ENCODE measurements around the gene PADI3. TPM values are rescaled to one million over a fixed set of nuclear protein-coding genes. Genes with fewer than 3 reads are reported as not detected.
"Not testable (repeated sequence)": the region's sequence is repeated elsewhere in the genome, so short reads cannot be mapped to it uniquely, and the experiment has no call there.

Gene PADI3
- polyA plus RNA-seq, 3 donors = 0.06 to 0.15 (median 0.07) TPM

DNA sequence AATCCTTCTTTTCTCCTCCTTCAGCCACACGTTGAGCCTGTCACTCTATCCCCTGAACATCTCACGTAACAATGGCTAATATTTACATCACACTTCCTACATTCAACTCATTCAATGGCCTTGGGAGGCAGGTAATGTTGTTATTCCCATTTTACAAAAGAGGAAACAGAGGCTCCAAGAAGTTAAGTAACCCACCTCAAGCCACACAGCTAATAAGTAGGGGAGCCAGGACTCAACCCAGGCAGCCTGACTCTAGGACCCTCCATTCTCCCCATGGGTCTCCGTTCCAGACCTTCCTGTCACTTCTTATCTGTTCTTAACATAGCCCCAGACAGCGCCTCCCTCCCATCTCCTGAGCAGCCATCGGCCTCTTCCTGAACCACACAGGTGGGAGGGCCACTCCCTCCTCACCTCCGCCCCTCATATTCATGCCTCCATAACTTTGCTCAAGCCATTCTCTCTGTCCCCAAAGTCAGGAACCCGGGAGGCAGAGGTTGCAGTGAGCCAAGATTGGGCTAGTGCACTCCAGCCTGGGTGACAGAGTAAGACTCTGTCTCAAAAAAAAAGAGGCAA lies 61.3 kb downstream of the PADI3 start:
- no peak for DNase-seq (ENCODE audit: extremely low read depth in 1 of 11, low read depth in 9 of 11, low spot score in 4 of 11)

DNA sequence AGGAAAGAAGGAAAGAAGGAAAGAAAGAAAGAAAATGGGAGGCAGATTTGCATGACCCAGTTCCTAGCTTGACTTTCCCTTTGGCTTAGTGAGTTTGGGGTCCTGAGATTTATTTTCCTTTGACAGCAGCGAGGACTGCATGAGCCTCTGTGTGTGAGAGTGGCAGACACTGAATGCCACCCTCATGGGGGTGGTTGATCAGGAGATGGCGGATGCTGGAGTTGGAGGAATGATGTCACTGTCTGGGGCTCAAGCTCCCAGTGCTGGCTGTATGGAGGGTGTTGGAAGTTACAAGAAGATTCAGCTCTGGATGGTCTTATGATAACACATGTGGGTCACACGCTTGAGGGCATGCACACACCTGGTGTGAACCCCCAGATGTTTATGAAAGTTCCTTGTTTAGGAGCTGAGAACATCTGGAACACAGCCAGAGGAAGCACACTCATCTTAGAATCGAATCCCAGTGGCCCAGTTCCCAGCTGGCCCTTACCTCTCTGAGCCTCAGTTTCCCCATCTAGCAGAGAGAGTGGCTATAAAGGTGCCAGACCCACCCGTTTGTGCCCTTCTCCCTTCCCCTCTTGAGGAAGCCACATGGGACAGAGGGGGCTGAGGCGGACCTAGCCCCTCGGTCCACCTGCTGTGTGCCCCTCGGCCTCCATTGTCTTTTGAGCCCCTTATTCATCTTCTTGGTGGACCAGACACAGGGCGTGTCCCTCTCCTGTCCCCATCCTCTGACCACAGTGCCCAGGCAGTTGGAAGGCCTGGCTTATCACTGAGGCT lies 64.8 kb downstream of the PADI3 start:
- no peak for DNase-seq (ENCODE audit: extremely low read depth in 1 of 11, low read depth in 9 of 11, low spot score in 4 of 11)

DNA sequence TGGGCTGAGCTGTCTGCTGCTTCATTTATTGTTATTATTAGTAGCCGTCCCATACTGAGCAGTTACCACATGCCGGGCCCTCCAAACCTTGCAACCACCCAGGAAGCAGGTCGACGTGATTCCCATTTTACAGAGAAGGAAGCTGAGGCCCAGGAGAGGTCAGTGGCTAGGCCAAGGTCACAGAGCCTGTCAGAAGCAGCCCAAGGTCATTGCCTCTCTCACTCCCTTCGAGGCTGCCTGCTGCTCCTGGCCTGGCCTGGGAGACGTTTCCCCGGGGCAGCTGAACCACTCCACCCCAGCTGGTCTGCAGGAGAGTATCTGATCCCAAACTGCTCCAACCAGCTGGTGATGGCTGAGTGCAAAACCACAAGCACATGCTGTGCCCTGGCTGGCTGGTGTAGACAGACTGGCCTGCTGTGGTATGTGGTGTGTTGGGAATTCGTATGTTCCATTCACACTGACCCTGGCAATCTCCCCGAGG lies 65.6 kb downstream of the PADI3 start:
- DNase-seq (ENCODE audit: extremely low read depth in 1 of 11, low read depth in 9 of 11, low spot score in 4 of 11) = no peak

DNA sequence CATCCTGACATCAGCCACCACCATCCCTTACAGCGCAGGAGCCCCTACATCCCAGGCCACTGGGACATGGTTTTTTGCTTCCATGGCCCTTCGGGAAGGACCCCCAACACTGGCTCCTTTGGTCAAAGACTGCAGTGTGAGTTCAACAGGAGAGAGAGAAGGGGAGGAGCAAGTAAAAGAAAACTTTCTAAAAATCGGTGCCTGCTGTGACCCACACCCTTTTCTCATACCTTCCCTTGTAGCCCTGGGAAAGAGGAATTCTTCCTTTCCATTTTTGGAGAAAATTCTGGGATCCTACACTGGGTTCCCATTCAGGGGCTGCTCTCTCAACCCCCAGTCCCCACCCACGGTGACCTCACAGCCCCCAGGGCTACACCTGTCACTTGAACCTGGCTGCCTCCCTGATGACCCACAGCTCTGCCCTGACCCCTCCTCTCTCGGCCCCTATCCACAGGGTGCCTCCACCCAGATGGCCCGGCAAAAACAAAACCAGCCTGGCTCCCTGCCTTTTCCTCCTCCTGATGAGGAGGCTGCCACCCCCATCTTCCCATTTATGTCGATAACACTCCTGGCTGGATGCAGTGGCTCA lies 66.7 kb downstream of the PADI3 start:
- DNase-seq (ENCODE audit: extremely low read depth in 1 of 11, low read depth in 9 of 11, low spot score in 4 of 11) = no peak

DNA sequence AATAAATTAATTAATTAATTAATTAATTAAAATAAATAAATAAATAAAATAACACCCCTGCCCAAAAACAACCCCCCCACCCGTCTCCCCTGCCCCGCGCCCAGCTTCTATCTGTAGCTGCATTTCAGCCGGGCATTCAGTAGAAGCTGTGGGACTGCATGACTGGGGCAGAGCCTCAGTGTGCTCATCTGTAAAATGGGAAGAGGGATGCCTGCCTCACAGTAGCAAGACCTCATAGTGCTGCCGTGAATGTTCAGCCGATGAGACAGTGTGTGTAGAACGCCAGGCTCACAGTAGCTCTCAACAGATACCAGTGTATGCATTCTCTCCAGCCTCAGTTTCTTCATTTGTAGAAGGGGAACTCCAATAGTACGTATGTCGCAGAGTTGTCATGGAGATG lies 67.8 kb downstream of the PADI3 start:
- DNase-seq (ENCODE audit: extremely low read depth in 1 of 11, low read depth in 9 of 11, low spot score in 4 of 11) = no peak

DNA sequence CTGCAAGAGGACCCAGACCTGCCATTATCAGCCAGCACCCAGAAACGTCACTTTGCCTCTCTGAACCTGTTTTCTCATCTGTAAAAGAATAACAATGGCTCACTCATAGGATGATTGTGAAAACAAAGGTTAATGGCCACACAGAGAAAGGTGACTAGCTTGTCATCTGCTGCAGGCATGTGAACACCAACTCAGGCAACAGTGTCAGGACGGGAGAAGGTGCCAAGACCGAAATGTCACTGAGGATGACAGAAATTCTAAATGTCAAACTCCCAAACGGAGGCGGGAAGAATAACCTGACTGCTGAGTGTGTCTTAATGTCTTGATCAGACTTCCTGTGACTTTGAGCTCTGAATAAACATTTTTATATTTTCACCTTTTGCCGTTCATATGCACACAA lies 69.4 kb downstream of the PADI3 start:
- DNase-seq (ENCODE audit: extremely low read depth in 1 of 11, low read depth in 9 of 11, low spot score in 4 of 11) = no peak

DNA sequence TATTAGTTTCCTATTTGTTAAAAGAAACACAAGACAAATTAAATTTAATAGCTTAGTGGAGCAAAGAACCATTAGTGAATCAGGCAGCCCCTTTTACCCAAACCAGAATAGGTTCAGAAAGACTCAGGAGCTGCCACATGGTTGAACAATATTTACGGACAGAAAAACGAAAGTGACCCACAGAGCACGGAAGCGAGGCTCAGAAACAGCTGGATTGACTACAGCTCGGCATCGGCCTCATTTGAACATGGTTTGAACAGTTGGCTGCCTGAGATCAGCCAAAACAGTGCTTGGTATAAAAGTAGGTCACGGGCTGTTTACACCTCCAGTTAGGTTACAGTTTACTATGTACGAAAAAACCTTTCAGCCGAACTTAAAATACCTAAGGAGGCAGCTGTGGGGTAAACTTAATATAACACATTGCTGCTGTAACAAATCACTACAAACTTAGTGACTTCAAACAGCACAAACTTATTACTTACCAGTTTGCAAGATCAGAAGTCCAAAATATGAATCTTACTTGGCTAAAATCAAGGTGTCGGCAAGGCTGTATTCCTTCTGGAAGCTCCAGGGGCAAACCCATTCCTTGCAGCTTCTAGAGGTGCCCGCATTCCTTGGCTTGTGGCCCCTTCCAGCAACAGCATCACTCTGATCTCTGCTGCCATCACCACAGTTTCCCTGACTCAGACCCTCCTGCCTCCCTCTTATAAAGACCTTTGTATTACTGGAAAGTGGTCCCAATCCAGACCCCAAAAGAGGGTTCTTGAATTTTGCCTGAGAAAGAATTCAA lies 70.9 kb downstream of the PADI3 start:
- no peak for DNase-seq (ENCODE audit: extremely low read depth in 1 of 11, low read depth in 9 of 11, low spot score in 4 of 11)

- DNase-seq (ENCODE audit: extremely low read depth in 1 of 11, low read depth in 9 of 11, low spot score in 4 of 11) = not testable (repeated sequence)
These were observed 73.0 kb downstream of the PADI3 start for GRCh38 chr1:17321857-17322390.

DNA sequence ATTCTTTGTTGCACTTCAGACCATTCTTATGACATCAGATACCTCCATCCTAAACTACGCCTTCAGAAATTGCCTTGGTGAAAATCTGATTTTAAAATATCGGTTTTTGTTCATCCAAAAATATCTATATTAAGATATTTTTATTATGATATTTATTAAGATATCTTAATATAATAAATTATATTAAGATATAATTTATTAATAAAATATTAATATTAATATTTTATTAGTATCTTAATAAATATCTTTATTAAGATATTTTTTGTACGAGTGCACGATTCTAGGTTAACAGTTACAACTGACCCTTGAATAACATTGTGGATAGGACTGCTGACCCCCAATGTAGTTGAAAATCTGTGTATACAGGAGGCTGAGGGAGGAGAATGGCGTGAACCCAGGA lies 80.0 kb downstream of the PADI3 start:
- no peak for DNase-seq (ENCODE audit: extremely low read depth in 1 of 11, low read depth in 9 of 11, low spot score in 4 of 11)

DNA sequence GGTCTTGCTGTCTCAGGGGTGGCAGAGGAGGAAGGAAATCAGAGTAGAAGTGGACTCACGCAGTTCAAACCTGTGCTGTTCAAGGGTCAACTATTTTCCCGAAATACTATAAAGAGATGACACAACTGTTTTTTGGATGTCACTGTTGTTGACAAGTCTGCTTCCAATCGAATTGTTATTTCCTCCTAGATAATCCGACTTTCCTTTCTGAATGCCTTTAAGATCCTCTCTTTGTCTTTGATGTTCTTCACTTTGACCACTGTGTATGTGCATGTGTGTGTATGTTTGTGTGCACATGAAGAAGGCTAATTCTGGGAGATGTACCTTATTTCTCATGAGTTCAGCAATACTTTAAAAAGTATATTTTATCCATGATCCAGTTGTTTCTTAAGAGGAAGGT lies 80.7 kb downstream of the PADI3 start:
- DNase-seq (ENCODE audit: extremely low read depth in 1 of 11, low read depth in 9 of 11, low spot score in 4 of 11) = no peak

GRCh38 chr1:17330856-17331255 lies 82.0 kb downstream of the PADI3 start:
- no peak for DNase-seq (ENCODE audit: extremely low read depth in 1 of 11, low read depth in 9 of 11, low spot score in 4 of 11)

- no peak for DNase-seq (ENCODE audit: extremely low read depth in 1 of 11, low read depth in 9 of 11, low spot score in 4 of 11)
These were observed 84.2 kb downstream of the PADI3 start for GRCh38 chr1:17333081-17333480.

Other genes starting within 250 kb of the PADI3 start
- 10 to 100 TPM; 27.8 to 38.6 (median 33.9) TPM for gene ATP13A2, start 237.2 kb upstream of the PADI3 start, polyA plus RNA-seq (ENCODE audit: insufficient read length in 3 of 3)
- gene SDHB, start 195.1 kb upstream of the PADI3 start, polyA plus RNA-seq (ENCODE audit: insufficient read length in 3 of 3) = 100 to 1,000 TPM; 128 to 170 (median 164) TPM
- gene PADI2, start 129.6 kb upstream of the PADI3 start, polyA plus RNA-seq (ENCODE audit: insufficient read length in 3 of 3) = 1 to 10 TPM; 2.0 to 2.6 (median 2.3) TPM
- gene PADI1, start 44.0 kb upstream of the PADI3 start, polyA plus RNA-seq (ENCODE audit: insufficient read length in 3 of 3) = under 1 TPM in 1 of 3 donors, not detected in 2; 0.06 TPM
- under 1 TPM; 0.79 to 0.99 (median 0.81) TPM for gene PADI4, start 59.1 kb downstream of the PADI3 start, polyA plus RNA-seq (ENCODE audit: insufficient read length in 3 of 3)
- gene PADI6, start 123.1 kb downstream of the PADI3 start, polyA plus RNA-seq (ENCODE audit: insufficient read length in 3 of 3) = not detected
- 100 to 1,000 TPM in 1 of 3 donors, 10 to 100 TPM in 2; 88.1 to 107 (median 94.1) TPM for gene RCC2, start 190.6 kb downstream of the PADI3 start, polyA plus RNA-seq (ENCODE audit: insufficient read length in 3 of 3)